Effector CD8-positive, alpha-beta T cell (primary cell): Measurements from ENCODE around the gene SNX30.
"Not testable (repeated sequence)": the region's sequence is repeated elsewhere in the genome, so short reads cannot be mapped to it uniquely, and the experiment has no call there.

Experiments
- DNase-seq: peaks from one replicate; lab custom pipeline; 2025; lab: John Stamatoyannopoulos, UW
- total RNA-seq, 4 experiments: gene quantifications; one replicate each; lab custom pipeline; 2026; lab: John Stamatoyannopoulos, UW

SNX30 gene, protein sequence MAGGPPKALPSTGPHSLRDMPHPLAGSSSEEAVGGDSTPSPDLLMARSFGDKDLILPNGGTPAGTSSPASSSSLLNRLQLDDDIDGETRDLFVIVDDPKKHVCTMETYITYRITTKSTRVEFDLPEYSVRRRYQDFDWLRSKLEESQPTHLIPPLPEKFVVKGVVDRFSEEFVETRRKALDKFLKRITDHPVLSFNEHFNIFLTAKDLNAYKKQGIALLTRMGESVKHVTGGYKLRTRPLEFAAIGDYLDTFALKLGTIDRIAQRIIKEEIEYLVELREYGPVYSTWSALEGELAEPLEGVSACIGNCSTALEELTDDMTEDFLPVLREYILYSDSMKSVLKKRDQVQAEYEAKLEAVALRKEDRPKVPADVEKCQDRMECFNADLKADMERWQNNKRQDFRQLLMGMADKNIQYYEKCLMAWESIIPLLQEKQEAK
- total RNA-seq: 28.6 to 51.3 (median 47.5) reads per million in 4 experiments

DNA sequence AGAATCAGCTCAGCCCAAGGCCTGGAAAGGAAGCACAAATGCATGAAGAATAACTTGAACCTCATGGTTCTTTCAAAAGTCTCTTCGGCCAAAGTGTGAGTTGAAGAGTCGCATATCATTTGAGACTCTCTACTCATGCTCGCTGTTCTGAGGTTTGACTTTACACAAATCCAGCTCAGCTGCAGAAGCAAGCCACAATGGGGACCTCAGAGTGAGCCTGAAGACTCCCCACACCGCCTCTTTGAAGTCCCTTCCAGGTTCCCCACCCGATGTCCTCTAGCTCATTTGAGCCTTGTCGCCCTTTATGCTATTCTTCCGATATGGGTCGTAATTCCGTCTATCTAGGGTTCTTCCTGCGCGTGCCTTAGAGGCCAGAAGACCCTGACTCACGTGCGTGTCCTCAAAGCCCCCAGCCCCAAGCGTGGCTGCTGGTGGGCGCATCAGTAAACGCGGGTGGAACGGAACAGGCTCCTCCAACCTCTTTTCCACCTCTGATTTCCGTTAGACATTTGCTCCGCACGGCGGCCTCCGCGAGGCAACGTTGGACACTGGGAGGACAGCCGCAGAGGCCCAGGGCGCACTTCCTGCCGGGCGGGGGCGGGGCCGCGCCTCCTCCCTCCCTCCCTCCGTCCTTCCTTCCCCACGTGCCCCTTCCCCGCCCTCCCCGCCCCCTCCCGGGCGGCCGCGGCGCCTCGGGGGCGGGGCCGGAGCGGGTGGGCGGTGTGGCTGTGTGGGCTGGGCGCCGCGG is at the start of gene SNX30:
Gene SNX30 (plus strand): TSS at position 745 of the 748 bp plus-strand sequence. CDS start 242 bp downstream, outside the sequence.
- peak; percentile 62 for DNase-seq

DNA sequence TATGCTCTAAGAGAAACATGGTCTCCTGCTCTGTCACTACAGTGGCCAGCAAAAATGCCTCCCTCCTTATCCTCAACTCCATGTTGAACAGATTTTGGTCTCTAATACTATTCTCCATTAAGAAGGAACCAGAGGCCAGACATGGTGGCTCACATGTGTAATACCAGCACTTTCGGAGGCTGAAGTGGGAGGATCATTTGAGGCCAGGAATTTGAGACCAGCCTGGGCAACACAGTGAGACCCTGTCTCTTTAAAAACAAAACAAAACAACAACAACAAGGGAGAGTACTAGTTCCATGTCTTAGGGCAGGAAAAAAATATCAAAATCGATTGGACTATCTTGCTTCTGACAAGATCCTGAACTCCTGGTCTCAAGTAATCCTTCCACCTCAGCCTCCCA is 47.3 kb upstream of the SNX30 start:
- DNase-seq: no peak

DNA sequence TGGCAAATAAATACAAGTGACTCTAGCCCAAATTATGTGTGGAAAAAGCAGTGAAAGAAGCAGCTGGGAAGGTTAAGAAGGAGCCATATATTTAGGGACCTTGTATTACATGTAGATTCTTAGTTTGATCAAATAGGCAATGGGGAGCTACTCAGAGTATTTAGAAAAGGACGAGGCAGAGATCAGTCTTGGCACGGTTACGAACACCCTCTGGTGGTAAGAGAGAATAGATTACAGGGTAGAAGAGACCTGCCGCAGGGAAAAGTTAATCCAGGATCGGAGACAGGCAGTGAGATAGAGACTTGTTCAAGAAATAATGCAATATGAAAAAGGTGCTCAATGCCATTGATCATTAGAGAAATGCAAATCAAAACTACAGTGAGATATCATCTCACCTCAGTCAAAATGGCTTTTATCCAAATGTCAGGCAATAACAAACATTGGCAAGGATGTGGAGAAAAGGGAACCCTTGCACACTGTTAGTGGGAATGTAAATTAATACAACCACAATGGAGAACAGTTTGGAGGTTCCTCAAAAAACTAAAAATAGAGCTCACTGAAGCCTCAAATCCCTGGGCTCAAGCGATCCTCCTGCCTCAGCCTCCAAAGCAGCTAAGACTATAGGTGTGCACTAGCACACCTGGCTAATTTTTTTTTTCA is 44.7 kb upstream of the SNX30 start:
- no peak for DNase-seq

DNA sequence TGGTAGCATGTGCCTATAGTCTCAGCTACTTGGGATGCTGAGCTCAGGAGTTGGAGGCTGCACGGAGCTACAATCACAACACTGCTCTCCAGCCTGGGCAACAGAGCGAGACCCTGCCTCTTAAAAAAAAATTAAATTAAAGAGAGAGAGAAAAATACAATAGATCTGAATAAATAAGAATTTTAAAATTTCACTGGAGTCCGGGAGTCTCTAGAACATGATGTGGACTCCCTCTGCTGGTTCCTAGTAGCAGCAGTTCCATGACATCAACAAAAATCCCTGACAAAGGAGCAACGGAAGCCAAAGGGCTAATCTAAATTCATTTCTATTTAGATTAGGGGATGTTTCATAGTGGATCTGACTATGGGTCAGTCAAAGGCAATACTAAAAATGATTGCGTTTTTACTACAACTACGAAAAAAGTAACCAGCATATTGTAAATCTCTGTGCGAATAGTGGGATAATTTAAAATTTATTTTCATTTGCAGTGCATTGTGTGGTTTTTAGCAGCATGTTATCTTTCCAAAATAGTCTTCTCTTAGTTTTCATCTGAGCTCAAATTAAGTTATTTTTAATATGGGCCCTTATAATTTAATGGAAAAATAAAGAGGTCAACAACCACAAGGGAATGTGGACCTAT is 39.4 kb upstream of the SNX30 start:
- no peak for DNase-seq

DNA sequence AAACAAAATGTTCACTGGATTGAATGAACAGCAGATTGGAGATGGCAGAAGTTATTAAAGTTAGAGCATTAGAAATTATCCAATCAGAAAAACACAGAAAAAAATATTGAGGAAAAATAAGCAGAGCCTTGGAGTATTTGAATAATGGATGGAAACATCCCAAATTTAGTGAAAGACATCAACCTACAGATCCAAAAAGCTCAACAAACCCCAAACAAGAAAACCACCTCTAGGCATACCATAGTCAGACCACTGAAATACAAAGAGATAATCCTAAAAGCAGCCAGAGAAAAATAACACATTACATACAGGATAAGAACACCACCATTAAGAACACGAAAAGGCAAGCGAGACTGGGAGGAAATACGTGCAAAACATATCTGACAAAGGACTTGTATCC is 37.9 kb upstream of the SNX30 start:
- DNase-seq: no peak

DNA sequence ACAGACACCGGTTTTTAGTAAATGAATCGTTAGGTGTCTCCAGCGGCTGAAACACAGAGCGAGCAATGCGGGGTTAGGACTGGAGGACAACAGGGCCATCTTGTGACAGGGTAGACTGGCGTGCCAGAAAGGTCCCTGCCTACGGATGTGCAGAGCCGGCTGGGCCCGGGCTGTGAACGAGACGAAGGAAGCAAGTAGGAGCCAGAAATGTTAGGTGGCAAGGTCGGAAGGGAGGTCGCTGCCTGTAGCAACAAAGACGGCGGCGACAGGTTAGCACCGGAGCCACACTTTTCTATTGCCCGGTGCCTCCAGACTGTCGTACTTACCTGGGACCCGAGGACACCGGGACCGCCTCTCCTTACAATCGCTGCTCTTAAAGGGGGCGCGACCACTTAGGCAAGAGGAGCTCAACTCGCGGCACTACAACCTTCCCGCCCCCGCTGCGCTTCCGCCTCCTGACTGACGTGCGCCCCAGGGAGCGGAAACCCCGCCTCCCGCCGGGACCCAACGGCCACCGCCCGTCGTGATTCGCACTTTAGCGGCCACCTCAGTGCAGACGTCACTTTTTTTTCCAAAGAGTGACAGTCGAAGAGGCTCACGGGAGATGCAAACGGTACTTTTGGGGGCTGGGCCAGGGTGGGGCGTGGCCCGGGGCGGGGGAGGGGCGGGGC is 32.8 kb upstream of the SNX30 start, which contains the start of gene INIP:
Gene INIP (minus strand): TSS at position 457 of the 671 bp plus-strand sequence. CDS start 1,632 bp downstream, outside the sequence.
- DNase-seq: peak; percentile 95

DNA sequence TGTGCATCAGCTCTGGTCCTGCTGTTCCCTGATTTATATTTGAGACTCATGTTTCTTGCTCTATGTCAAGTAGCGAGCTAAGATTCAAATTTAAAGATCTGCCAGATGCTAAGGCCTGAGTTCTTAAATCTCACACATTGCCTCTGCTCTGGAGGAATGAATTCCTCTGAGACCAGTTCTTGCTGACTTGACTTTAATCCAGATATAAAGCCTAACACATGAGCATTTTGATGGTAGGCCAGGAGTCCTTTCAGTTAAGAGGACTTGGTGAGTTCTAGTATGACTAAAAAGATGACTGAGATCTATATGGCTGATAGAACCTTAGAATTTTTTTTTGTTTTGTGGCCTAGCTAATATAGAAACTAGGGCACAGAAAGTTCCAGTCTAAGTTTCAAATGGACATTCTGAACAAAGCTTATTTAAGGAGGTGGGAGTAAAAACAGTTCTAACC is 31.3 kb upstream of the SNX30 start:
- no peak for DNase-seq

DNA sequence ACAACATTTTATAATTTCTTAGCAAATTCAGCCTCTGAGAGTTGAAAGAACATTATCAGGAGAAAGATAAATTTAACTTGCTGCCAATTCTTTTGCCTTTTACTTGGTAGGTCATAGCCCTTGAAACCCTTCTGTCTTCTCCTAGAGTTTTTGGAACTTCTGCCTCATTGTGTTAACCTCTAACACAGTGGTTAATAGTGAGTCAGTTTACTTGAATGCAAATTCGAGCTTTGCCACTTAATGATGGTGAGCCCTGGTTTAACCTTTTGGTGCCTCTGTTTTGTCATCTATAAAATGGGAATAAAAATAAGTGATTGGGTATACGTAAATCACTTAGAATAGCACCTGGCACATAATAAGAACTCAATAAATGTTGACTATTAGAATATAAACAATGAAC is 30.9 kb upstream of the SNX30 start:
- no peak for DNase-seq

DNA sequence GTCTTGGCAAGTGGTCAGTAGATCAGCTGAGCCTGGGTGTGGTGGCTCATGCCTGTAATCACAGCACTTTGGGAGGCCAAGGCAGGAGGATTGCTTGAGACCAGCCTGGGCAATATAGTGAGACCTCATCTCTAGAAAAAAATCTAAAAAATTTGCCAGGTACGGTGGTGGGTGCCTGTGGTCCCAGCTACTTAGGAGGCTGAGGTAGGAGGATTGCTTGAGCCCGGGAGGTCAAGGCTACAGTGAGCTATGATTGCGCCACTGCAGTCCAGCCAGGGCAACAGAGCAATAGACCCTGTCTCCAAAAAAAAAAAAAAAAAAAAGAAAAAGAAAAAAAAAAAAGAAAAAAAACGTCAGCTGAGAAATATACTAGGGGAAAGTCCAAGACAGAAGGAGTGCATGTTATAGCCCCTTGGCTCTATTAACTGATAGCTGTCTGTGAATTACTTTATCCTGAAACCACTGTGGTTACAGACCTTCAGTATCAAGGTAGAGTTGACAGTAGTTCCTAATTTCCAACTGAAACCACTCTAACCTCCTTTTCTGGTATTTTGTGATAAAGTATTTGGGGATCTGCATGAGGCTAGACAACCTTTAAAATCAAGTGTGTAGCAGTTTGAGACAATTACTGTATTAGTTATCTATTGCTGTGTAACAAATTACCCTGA is 30.3 kb upstream of the SNX30 start:
- no peak for DNase-seq

DNA sequence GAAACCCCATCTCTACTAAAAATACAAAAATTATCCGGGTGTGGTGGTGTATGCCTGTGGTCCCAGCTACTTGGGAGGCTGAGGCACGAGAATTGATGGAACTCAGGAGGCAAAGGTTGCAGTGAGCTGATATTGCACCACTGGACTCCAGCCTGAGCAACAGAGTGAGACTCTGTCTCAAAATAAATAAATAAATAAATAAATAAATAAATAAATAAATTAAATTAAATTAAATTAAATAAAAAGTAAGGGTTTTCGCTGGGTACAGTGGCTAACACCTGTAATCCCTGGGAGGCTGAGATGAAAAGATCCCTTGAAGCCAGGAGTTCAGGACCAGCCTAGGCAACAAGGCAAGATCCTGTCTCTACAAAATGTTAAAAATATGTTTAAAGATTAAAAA is 27.8 kb upstream of the SNX30 start:
- DNase-seq: not testable (repeated sequence)

DNA sequence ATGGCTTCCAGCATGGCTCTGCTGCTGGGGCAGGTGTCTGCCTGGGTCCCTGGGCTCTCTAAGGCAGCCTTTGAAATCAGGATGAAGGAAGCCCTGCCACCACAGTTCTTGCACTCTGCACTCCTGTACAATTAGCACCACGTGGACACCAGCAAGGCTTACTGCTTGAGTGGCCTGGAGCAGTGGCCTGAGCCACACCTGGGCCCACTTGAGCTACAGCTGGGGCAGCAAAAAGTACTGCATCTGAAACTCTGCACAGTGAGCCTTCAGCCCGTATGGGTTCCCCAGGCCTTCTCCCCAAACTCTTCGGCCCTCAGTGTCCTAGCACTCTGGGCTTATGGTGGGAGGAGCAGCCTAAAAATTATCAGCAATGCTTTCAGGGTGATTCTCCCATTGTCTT is 24.6 kb upstream of the SNX30 start:
- DNase-seq: no peak

DNA sequence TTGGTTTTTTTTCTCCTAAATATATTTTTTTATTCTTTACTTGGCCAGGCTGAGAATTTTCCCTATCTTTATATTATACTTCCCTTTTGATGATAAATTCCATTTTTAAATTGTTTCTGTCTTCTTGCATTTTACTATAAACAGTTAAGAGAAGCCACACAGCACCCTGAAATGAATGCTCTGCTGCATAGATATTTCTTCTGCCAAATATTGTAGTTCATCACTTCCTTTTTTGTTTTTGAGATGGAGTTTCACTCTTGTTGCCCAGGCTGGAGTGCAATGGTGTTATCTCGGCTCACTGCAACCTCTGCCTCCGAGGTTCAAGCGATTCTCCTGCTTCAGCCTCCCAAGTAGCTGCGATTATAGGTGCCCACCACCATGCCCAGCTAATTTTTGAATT is 24.1 kb upstream of the SNX30 start:
- DNase-seq: no peak

DNA sequence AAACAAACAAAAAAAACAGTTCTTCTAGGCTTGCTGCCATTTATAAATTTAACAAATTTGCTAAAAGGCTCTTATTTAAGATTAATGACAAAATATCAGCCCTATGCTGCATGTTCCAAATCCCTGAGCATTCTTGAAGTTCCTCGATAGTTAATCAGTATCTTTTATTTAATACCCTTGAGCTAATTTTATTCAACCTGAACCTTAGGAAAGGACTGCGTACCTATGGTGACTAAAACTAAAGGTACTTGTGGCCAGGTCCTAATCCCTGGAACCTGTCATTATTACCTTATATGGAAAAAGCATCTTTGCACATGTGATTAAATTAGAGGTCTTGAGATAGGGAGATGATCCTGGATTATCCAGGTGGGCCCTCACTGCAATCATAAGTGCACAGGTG is 22.2 kb upstream of the SNX30 start:
- no peak for DNase-seq

DNA sequence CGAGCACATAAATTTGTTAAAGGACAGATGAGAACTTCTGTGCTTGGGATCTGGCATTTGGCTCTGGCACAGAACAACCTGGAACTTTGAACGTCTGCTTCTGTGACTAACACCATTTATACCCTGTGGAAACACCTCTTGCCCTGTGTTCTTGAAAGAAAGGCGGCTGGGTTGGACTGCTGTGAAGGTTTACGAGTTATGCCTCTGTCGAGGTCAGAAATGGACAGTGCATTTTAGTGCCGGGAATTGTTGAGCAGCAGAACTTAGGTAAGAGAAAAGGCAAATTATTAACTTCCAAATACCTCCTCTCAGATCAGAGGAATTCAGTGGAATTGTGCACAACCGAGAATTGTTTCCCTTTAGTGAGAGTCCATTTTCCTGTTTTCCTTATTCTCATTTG is 18.6 kb upstream of the SNX30 start:
- no peak for DNase-seq

DNA sequence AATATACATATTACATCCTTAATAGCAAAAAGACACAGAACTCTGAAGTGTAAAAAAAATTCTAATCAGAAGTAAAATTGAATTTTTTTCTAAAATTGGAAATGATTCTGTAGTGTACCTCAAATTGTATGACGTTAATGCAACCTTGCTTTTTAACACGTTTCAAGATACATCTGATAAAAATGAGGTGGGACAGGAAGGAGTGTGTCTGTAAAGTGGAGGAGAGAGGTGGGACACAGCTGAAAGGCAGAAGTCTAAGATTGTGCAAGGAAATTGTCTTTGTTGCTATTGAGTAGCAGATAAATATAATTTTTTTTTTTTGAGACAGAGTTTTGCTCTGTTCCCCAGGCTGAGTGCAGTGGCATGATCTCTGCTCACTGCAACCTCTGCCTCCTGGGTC is 15.7 kb upstream of the SNX30 start:
- DNase-seq: no peak

DNA sequence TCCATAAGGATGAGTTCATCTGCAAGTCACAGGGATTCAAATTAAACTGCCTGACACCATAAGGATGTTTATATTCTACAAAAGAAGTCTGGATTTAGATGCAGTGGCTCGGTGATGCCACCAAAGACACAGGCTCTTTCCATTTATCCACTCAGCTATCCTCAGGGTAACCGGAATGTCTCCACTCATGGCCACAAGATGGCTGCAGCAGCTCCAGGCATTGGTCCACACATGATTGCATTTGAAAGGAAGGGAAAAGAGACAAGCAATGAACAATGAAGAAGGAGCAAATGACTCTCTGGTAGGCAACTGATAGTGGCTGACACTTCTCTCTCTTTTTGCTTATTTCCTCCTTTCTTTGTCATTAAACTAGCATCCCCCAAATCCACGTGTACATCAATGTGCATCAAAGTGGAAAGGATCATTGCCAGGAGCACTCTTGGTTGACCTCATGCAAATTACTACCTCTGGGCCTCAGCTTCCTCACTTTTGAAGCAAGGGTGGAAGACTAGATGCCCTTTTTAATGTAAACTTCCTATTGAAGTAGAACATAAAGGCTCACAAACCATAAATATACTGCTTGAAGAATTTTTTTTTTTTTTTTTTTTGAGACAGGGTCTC is 7.2 kb upstream of the SNX30 start:
- no peak for DNase-seq

DNA sequence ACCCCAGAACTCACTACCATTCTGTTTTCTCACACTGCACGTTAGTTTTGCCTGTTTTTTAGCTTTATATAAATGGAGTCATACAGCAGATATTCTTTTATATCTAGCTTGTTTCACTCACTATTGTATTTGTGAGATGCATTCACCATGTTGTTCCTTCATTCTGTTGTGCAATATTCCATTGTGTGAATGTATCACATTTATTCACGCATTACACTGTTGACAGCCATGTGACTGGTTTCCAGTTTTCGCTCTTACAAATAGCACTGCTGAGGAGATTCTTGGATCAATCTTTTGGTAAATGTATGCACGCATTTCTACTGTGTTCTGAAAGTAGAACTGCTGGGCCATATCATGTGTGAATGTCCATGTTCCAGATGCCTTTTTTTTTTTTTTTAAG is 6.4 kb upstream of the SNX30 start:
- no peak for DNase-seq

DNA sequence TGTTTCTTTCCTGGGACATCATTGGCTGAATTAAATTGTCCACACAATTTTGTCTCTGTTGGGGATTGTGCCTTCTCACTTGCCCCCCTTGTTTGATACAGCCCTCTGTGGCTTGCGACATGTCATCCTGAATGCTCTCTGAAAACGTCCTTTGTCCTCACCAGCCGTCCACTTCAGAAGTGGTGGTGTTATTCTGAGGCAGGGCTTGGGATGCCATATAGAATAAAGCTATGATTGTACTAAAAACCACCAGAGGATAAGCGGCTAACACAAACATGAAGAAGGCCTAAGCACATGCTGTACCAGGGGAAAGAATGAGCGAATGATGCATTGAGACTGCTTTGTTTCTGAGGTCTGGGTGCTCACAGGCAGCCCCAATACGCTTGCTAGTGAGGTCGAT is 3.5 kb upstream of the SNX30 start:
- DNase-seq: no peak

DNA sequence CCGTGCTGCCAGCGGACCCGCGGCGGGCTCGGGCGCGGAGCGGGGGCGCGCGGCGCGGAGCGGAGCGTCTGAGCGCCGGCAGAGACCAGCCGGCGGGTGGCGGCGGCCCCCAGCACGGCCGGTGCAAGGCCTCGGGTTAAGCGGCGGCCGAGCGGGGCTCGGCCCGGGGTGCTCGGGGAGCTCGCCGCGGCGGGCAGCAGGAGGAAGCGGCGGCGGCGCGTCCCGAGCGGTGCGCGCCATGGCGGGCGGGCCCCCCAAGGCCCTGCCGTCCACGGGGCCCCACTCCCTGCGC is 150 bp downstream of the SNX30 start:
- DNase-seq: no peak

DNA sequence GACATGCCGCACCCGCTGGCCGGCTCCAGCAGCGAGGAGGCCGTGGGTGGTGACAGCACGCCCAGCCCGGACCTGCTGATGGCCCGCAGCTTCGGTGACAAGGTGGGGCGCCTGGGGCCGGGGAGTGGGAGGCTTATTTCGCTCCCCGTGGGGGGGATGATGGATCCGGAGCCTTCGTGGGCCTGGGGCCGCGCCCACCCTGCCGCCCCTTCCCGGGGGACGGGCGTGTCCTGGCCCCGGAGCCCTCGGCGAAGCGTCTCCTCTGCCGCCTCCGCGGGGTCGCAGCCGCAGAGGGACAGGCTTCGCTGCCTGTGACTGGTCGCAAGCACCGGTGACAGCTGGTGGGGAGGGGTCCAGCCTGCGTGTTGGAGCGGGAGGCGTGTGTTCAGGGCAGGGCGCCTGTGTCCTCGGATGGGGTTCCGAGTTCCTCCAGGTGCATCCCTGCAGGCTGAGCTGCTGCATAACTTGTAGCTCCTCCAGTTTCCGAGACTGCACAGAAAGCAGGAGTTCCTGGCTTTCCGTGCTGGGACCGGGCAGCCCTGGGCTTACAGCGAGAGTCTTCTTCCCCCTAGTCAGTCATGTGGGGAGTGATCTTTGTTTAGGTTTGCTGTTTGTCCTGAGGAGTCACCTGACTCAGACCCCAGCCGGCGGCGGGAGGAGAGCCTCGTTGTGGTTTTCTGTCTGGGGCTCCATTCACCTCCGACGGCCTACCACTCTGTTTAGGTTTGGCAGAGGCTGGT is 666 bp downstream of the SNX30 start:
- DNase-seq: no peak
